ENCODE measurements around the gene CMSS1.

Gene CMSS1

DNA sequence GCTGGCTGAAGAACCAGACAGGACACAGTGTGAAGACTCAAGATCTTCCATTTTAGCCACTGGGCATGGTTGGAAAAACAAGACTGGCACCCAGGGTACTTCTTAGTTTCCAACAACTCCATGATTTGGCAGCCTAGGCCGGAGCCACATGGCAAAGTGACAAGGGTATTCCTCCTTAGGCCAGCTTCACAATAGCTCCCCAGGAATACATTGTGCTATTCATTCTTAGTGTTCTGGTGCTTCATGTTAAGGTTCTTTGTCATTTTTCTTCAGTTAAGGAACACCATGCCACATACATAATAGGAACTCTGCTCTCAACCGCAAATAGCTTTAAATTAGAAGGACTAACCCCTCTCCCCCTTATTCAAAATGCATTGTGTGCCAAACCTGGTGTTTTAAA, 304.7 kb downstream of the CMSS1 start:
- DNase-seq: no peak

- no peak for DNase-seq
These were observed 305.4 kb downstream of the CMSS1 start for GRCh38 chr3:100123112-100123511.

DNA sequence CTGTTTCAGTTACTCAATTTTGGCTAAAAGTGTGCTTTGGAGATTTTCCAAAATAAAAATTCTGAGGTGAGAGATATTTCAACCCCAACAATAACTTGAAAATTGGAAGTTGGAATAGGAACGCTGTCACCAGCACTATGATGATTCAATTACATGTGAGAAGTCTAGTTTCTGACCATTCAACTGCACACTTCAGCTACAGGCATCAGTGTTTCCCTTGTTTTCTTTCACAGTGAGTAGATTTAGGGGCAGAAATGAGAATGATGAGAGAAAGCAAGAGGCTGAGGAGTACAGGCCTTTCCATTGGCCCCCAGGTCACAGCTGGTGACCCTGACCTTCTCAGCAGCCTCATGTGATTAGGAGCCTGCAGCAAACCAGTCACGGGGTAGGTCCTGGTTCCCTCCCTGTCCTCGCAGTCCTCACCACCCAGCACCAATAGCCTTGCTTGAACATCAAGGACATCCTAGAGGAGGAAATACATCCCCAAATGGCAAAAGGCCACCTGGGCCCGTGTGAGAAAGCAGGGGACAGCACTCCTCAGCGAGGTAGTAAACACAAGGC, 306.6 kb downstream of the CMSS1 start:
- DNase-seq: no peak

DNA sequence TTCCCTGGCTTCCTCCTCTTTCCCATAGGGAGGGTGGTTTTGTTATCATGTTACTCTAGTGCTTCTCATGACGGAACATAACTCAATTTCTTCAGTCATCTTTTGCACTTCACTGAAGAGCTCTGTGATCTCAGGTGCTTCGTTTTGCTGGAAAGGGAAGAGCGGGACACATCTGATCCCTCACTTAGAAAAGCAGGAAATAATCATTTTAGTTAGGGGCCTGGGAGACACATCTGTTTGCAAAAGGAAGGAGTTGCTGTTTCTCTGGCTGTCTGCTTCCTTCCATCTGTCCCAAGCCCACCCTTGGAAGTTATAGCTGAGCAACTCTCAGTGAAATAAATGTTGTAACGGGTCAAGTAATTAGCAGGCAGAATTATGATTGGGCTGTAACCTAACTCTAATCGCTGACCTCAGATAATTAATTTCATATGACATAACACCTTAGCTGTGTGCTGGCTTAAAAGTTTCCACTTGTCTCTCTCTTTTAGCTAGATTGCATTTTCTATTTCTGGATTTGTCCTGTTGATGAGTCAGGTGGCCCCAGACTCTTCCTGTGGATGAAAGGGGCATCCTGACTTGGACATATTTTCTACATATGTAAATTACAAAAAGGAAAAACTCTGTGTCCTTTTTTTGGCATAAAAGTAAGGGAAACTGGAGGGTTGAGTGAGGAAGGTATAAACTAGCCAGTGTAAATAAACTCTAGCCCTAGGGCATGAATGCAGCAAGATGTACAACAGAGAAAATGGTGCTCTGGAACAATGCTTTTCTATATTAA, 307.7 kb downstream of the CMSS1 start:
- DNase-seq: no peak

- no peak for DNase-seq
These were observed 310.1 kb downstream of the CMSS1 start for GRCh38 chr3:100127792-100128191.

DNA sequence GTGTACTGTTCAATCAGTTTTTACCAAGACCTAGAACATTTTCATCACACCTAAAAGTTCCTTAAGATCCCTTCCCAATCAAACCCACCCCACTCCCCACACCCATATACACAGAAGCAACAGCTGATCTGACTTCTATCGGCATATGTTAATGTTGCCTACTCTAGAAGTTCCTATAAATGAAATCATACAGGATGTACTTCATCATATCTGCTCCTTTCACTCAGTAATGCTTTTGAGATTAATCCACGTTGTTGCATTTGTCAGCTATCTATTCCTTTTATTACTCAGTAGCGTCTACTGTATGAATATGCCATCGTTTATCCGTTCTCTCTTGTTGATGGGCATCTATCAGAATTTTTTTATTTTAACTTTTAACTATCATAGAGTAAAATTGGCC, 310.9 kb downstream of the CMSS1 start:
- DNase-seq: no peak

GRCh38 chr3:100129941-100130340, 312.3 kb downstream of the CMSS1 start:
- no peak for DNase-seq

DNA sequence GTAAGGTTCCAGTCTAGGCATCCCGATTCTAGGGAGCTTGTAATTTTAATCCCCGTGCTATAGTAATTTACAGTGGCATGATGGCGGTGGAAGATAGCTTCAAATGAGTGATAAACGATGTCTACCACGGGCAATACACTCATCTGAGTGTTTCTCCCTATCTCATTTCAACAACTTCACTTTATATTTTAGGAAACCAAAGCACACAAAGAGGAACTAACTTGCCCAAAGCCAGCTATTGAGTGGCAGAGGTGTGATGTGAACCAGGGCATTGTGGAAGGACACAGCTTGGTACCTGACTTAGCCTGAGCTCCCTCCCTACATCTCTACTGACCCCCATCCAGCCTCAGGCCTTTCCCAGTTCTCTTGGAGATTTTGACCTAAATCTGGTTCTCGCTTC, 313.6 kb downstream of the CMSS1 start:
- DNase-seq: no peak

- no peak for DNase-seq
These were observed 319.3 kb downstream of the CMSS1 start for GRCh38 chr3:100136921-100137320.

DNA sequence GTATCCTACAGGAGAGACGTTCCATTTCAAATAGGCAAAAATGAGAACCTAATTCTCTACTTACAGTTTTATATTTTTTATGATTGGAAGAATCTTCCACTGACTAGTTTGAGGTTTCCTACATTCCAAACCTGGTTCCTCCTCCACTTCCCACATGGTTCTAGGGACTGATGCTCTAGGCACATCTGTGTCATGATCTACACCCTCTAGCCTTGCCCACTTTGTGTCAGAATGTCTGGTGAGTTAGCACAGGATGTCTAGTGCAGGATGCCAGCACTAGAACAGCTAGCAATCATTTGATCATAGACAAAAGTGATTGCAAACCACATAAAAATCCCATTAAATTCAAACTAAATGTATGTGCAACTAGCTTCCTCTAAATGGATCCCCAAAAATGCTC, 323.3 kb downstream of the CMSS1 start:
- DNase-seq: no peak

- DNase-seq: no peak
These were observed 323.9 kb downstream of the CMSS1 start for GRCh38 chr3:100141586-100141985.

- no peak for DNase-seq
These were observed 326.7 kb downstream of the CMSS1 start for GRCh38 chr3:100144255-100144866.

- DNase-seq: no peak
These were observed 331.5 kb downstream of the CMSS1 start for GRCh38 chr3:100149130-100149529.

DNA sequence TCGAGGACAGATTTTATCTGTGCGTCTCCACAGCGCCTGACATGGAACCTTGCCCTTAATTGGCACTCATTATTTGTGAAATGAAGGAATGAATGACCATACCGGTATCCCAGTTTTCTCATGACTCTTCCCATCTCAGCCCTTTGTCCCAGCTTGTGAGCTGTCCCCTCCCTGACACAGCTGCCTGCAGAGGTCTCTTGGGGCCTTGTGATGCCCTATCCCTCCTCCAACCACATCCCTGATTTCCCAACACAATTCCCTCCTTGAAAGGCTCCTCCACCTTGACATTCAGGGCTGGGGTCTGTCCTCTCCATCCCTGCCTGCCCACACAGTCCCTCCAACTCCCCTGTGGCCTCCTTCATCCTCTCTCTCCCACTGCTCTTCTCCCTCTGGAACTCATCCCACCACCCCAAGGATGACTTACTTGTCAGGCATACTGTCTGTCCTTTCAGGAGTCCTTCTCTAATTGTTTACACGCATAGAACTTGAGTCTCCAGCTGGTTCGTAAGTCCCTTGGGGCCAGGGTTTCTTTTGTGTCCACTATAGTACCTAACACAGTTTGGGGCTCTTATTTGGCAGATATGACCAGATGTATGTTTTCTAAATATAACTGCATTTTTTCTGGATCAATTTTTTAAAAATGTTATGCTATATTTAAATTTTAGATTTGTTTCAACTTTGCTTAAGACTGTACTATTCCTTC, 332.2 kb downstream of the CMSS1 start:
- DNase-seq: no peak

DNA sequence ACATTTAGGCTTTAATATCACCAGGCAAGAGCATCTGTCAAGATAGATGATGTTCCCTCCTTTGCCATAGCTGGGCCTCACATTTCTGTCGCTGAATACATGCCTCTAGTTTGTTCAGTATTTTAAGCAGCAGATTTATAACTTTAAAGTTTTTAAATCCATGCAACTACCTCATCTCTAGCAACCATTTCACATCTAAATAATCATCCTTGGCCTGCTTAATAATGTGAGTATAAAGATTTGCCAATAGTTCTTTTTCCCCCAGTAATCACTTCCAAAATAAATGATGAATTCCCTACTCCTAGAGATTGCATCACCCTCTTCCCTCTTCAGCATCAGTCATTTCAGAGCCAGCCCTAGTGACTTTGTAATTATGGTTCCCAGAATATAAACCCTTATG, 332.8 kb downstream of the CMSS1 start:
- DNase-seq: no peak

- no peak for DNase-seq
These were observed 333.5 kb downstream of the CMSS1 start for GRCh38 chr3:100151024-100151707.

GRCh38 chr3:100154171-100154570, 336.5 kb downstream of the CMSS1 start:
- DNase-seq: no peak

DNA sequence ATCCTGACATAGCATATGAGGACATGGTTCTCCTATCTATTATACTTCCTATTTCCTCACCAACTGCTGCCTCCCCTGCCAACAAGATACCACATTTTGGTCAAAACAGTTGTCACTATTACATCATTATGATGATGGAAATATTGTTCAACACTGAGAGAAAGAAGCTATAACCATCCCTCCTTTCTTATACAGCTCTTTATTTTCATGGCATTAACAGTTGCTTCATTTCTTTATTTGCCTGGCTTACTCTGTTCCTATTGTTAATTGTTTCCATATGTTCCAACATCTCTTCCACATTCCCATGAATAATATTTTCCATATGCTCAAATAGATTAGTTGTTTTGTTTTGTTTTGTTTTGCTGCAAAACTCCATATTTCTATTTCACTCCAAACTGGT, 337.5 kb downstream of the CMSS1 start:
- DNase-seq: no peak

DNA sequence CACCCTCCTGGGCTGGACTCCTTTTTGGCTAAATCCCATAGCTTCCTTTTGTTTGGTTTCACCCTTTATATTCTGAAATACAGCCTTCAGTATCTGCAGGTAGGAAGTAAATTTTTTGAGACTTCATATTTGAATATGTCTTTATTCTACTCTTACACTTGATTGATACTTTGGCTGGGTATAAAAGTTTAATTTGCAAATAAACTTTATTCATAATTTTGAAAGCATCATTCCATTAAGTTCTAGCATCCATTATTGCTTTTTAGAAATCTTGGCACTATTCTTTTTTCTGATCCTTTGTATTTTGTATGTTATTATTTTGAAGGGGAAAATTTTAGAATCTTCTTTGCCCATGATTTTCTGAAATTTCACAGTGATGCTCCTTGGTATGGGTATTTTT, 337.9 kb downstream of the CMSS1 start:
- no peak for DNase-seq

GRCh38 chr3:100157685-100158084, 340.0 kb downstream of the CMSS1 start:
- no peak for DNase-seq

GRCh38 chr3:100158918-100159330, 341.3 kb downstream of the CMSS1 start:
- DNase-seq: no peak

- no peak for DNase-seq
These were observed 341.9 kb downstream of the CMSS1 start for GRCh38 chr3:100159331-100160153.

Data from cortex of kidney (tissue), 1 donor.